ENCODE measurements around the gene DYTN. TPM values are rescaled to one million over a fixed set of nuclear protein-coding genes. Genes with fewer than 3 reads are reported as not detected.

Gene DYTN
- total RNA-seq, 3 donors from 2014 or later, result not detected

DNA sequence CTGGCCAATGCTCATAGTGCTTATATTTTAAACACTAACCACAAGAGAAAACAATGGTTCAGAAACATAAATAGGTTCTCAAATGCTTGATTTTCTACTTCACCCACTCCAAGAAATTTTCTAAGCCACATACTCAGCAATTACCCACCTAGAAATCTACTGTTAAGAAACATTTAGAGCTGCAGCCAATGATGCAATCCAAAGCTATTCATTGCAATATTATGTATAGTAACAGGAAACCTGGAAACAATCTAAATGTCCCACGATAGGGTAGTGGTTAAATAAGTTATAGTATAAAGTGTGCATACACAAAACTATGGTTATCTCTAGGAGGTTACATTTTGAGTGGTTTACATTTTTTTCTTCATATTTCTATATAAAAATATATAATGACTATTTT, 70.2 kb downstream of the DYTN start:
- DNase-seq (ENCODE audit: low spot score in 2 of 2), result no peak
- Histone ChIP-seq H3K36me3 (no peaks in the 10 kb centered on the region), H3K27ac (no peak overlapping the region), H3K9me3 (no peaks in the 10 kb centered on the region), H3K4me1 (no peaks in the 10 kb centered on the region), H3K4me3 (no peak overlapping the region), H3K27me3 (peaks cover 0 to 3% of the 10 kb centered on the region in 2 donors)
- intact Hi-C loops (cut with DNase I; ENCODE audit: low total_unique reads), result no loop called here
- TF ChIP-seq, protein P1, sequence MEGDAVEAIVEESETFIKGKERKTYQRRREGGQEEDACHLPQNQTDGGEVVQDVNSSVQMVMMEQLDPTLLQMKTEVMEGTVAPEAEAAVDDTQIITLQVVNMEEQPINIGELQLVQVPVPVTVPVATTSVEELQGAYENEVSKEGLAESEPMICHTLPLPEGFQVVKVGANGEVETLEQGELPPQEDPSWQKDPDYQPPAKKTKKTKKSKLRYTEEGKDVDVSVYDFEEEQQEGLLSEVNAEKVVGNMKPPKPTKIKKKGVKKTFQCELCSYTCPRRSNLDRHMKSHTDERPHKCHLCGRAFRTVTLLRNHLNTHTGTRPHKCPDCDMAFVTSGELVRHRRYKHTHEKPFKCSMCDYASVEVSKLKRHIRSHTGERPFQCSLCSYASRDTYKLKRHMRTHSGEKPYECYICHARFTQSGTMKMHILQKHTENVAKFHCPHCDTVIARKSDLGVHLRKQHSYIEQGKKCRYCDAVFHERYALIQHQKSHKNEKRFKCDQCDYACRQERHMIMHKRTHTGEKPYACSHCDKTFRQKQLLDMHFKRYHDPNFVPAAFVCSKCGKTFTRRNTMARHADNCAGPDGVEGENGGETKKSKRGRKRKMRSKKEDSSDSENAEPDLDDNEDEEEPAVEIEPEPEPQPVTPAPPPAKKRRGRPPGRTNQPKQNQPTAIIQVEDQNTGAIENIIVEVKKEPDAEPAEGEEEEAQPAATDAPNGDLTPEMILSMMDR (IDR thresholded peaks at IDR 0.05), result no peak
- TF ChIP-seq POLR2AphosphoS5 (IDR thresholded peaks at IDR 0.05) (no peak), POLR2A (IDR thresholded peaks at IDR 0.05) (no peak)

DNA sequence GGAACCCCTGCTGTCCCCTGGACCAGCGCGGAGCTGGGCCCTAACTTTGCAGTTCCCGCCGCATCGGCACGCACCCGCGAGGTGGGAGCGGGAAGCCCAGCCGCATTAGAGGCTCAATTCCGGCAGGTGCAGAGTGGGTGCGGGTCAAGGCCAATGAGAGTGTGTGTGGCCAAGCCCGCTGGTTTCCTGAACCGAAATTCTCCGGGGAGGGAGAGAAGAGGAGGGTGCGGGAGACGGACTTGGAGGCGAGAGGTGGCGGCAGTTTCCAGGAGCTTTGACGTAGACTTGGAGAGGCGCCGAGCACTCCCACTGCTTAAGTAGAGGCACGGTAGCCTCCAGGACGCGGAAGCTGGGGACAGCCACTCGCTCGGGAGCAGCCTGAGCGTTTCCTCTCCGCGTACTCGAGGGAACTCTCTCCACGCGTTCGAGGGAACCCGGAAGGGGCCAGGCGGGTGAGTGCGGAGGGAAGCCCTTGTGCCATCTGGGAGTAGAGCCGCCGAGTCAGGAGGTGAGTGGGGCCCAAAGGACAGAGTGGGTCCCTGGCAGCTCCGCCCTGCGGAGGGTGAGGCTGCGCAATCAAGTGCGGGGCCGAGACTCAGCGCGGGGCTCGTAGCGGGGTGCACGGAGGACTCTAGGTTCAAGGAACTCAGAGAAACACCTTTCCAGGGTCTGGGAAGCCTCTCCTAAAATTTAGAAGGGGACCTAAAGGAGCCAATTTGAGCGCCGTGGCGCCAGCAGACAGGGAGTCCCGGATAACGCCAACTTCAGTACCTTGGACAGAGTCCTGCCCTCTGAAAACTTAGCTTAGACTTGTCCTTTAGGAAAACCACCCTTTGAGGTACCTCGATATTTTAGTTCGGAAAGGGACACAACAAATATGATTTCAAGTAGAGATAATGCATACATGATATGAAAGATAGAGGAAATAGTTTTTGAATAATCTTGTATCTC, 75.8 kb downstream of the DYTN start, which contains the start of gene FAM237A:
FAM237A (plus strand) TSS at position 413 of the 951 bp plus-strand sequence. CDS start 1,750 bp downstream, outside the sequence.
- Histone ChIP-seq H3K4me3 (no peak within 1 kb of the TSS), H3K4me1 (no peaks in the 10 kb centered on the region), H3K27me3 (peaks cover 0 to 26% of the 10 kb centered on the region in 2 donors), H3K36me3 (no peaks in the 10 kb centered on the region), H3K27ac (no peak within 1 kb of the TSS), H3K9me3 (no peaks in the 10 kb centered on the region)
- intact Hi-C loops (cut with DNase I; ENCODE audit: low total_unique reads), result no loop called here
- TF ChIP-seq POLR2A (IDR thresholded peaks at IDR 0.05) (no peak), POLR2AphosphoS5 (IDR thresholded peaks at IDR 0.05) (no peak)
- TF ChIP-seq, protein P1 (IDR thresholded peaks at IDR 0.05), result no peak
- no peak for DNase-seq (ENCODE audit: low spot score in 2 of 2)

DNA sequence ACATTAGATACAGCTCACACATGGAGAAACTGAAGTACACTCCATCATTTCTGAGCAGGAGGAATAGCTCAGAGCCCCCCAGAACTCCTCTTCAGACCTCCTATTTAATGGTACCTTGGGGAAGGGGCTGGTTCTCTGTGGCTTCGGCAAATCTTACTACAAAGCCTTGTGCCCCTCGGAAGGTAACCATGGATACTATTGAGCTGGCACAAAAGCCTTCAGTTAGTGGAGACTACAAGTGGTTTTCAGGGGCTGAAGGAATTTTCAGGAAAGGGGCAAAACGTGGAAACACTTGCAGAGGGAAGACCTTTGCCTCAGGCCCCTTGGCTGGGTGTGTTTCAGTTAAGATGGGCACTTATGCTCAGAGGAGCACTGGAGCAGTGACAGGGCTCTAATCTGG, 77.0 kb downstream of the DYTN start:
- H3K27me3 ChIP-seq, result peaks cover 0 to 26% of the 10 kb centered on the region in 2 donors
- intact Hi-C loops (cut with DNase I; ENCODE audit: low total_unique reads), result no loop called here
- H3K4me1 ChIP-seq, result no peaks in the 10 kb centered on the region
- H3K4me3 ChIP-seq, result no peak overlapping the region
- no peaks in the 10 kb centered on the region for H3K9me3 ChIP-seq
- no peak for TF ChIP-seq POLR2AphosphoS5 (IDR thresholded peaks at IDR 0.05)
- TF ChIP-seq, protein P1 (IDR thresholded peaks at IDR 0.05), result no peak
- no peak for TF ChIP-seq POLR2A (IDR thresholded peaks at IDR 0.05)
- H3K27ac ChIP-seq, result no peak overlapping the region
- H3K36me3 ChIP-seq, result no peaks in the 10 kb centered on the region
- DNase-seq (ENCODE audit: low spot score in 2 of 2), result no peak

DNA sequence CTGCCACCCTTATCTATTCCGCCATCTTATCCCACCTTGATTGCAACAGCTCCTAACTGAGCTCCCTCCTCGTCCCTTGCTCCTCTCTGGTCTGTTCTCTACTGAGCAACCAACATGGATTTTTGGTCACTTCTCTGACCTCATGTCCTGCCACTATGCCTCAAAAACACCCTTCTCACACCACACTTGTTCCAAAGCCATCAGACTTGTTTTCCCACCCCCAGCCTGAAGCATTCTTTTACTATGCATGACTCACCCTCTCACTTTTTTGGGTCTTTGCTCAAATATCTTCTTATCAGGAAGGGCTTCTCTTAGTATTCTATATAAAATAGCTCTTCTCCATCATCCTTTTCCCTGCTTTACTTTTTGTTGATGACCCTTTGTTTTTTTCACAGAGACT, 78.6 kb downstream of the DYTN start:
- intact Hi-C loops (cut with DNase I; ENCODE audit: low total_unique reads), result no loop called here
- H3K9me3 ChIP-seq, result no peaks in the 10 kb centered on the region
- no peaks in the 10 kb centered on the region for H3K4me1 ChIP-seq
- no peak overlapping the region for H3K27ac ChIP-seq
- no peak overlapping the region for H3K4me3 ChIP-seq
- TF ChIP-seq POLR2A (IDR thresholded peaks at IDR 0.05) (no peak), POLR2AphosphoS5 (IDR thresholded peaks at IDR 0.05) (no peak)
- TF ChIP-seq, protein P1 (IDR thresholded peaks at IDR 0.05), result no peak
- peaks cover 0 to 26% of the 10 kb centered on the region in 2 donors for H3K27me3 ChIP-seq
- no peak for DNase-seq (ENCODE audit: low spot score in 2 of 2)
- H3K36me3 ChIP-seq, result no peaks in the 10 kb centered on the region

DNA sequence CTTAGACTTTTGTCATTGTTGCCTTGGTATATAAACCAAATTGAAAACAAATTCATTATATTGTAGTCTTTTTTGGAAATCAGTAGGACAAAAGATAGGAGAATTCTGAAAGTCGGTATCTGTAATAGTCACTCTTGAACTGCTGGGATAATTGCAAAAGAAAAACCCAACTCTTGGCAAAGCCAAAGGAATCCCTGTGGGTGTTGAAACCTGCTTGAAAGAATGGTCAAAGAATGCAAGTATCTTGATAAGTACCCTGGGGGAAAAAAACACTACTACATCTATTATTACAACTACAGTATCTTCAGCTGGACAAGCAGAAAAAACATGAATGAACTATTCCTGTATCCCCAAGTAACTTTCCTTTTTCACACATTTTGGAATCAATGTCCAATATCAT, 83.2 kb downstream of the DYTN start:
- Histone ChIP-seq H3K9me3 (no peaks in the 10 kb centered on the region), H3K4me1 (no peaks in the 10 kb centered on the region), H3K4me3 (no peak overlapping the region), H3K36me3 (no peaks in the 10 kb centered on the region), H3K27ac (no peak overlapping the region), H3K27me3 (no peaks in the 10 kb centered on the region)
- DNase-seq (ENCODE audit: low spot score in 2 of 2), result no peak
- TF ChIP-seq POLR2A (IDR thresholded peaks at IDR 0.05) (no peak), POLR2AphosphoS5 (IDR thresholded peaks at IDR 0.05) (no peak)
- TF ChIP-seq, protein P1 (IDR thresholded peaks at IDR 0.05), result no peak
- intact Hi-C loops (cut with DNase I; ENCODE audit: low total_unique reads), result no loop called here
